ENCODE measurements around the gene SEMA7A.
"Not testable (repeated sequence)": the region's sequence is repeated elsewhere in the genome, so short reads cannot be mapped to it uniquely, and the experiment has no call there.

The SEMA7A gene

GRCh38 chr15:74399511-74400312, 34.0 kb downstream of the SEMA7A start:
- peak; percentile 70 to 77 for DNase-seq (ENCODE audit: low read depth in 2 of 2)

- DNase-seq (ENCODE audit: low read depth in 2 of 2): no peak
Observed at GRCh38 chr15:74399100-74399499, 34.7 kb downstream of the SEMA7A start.

DNA sequence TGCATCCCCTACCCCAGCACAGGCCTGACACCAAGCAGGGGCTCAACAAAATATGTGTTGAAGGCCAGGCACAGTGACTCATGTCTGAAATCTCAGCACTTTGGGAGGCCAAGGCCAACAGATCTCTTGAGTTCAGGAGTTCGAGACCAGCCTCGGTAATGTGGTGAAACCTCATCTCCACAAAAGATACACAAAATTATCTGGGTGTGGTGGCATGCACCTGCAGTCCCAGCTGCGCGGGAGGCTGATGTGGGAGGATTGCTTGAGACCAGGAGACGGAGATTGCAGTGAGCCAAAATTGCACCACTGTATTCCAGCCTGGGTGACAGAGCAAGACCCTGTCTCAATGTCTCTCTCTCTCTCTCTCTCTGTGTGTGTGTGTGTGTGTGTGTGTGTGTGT, 35.6 kb downstream of the SEMA7A start:
- DNase-seq (ENCODE audit: low read depth in 2 of 2): no peak

- DNase-seq (ENCODE audit: low read depth in 2 of 2): no peak
Observed at GRCh38 chr15:74397239-74398068, 36.3 kb downstream of the SEMA7A start.

DNA sequence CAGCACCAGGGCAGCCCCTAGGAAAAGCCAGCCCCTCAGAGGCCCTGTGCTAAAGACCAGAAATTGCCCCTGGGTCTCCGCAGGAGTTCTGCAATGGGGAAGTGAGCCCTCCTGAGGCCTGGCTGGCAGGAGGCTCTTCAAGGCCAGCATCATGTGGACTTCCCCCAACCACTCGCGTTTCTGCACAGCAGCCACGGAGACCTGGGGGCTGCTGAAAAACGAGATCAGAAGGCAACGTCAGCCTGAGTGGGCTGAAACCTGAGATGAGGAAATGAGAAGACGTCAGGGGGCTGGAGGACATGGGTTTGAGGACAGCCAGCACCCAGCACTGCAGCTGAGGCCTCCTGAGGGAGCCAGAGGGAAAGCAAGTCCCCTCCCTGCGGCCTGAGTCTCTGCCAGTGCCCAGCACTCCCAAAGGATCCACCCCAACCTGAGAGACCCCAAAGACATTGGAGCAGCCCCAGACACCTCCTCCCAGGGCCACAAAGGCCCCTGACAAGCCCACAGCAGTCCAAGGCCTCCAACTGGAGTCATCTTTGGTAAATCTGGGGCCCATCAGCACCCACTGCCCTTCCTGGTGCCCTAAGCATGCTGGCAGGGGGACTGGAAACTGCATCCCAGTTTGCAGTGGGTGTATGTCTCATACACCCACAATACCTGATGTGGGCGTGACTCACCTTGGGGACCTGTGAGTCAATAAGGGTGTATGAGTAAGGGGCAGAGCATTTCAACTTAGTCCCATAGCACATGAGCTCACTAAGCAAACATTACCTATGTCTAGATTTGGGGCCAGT, 37.1 kb downstream of the SEMA7A start:
- peak in 1 of 2 donors; percentile 67 for DNase-seq (ENCODE audit: low read depth in 2 of 2)

DNA sequence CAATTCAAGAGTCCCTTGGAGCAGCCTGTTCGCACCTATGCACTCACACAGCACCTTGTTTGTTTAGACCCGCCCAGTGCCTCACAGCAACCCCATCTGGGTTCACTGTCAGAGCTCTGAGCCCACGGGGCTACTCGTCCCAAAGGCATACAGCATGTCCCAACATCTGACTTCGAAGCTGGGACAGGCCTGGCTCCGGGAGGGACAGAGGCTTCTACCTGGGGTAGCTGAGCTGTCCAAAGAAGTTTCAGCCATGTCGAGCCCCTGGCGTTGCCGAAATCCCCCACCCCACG, 37.7 kb downstream of the SEMA7A start:
- DNase-seq (ENCODE audit: low read depth in 2 of 2): no peak

- no peak for DNase-seq (ENCODE audit: low read depth in 2 of 2)
Observed at GRCh38 chr15:74395319-74396145, 38.2 kb downstream of the SEMA7A start.

GRCh38 chr15:74394090-74394846, 39.5 kb downstream of the SEMA7A start:
- no peak for DNase-seq (ENCODE audit: low read depth in 2 of 2)

GRCh38 chr15:74393423-74393822, 40.3 kb downstream of the SEMA7A start:
- DNase-seq (ENCODE audit: low read depth in 2 of 2): no peak

- DNase-seq (ENCODE audit: low read depth in 2 of 2): no peak
Observed at GRCh38 chr15:74392902-74393301, 40.9 kb downstream of the SEMA7A start.

- DNase-seq (ENCODE audit: low read depth in 2 of 2): no peak
Observed at GRCh38 chr15:74392451-74392830, 41.3 kb downstream of the SEMA7A start.

DNA sequence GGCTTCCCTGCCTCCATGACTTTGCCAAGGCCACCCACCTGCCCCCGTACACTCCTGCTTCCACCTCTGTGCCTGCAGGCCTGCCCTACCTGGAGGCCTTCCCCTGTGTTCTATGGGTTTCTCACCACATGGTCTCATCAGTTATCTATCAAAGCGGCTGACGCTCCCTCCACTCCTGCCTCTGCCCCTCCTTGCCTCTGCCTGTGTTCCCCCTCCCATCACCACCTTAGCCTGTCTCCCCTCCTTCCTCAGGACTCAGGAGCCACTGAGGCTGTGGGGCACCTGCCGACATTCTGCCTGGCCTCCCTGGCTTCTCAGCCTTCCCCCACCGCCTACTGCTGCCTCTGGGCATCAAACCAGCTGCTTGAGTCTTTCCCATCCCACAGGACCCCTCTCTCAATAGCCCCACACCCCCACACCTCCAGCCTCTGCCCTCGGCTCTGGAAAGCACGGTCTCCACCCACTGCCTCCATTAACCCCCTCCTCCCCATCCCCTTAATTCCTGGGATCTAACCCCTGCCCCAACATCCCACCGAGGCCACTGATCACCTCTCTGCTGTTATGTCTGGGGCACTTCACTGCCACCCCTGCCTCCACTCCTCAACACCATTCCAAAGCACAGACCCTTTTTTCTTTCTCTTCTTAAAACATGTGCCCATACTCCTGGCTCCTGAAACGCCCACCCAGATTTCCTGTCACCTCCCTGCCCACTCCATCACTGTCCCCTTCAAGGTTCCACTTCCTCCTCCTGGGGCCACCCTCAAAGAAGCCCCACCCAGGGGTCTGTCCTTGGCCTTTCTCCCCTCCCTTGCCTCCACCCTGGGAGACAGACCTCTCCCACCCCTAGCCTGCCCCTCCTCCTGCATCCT, 41.9 kb downstream of the SEMA7A start:
- no peak for DNase-seq (ENCODE audit: low read depth in 2 of 2)

- no peak for DNase-seq (ENCODE audit: low read depth in 2 of 2)
Observed at GRCh38 chr15:74390647-74391288, 43.0 kb downstream of the SEMA7A start.

DNA sequence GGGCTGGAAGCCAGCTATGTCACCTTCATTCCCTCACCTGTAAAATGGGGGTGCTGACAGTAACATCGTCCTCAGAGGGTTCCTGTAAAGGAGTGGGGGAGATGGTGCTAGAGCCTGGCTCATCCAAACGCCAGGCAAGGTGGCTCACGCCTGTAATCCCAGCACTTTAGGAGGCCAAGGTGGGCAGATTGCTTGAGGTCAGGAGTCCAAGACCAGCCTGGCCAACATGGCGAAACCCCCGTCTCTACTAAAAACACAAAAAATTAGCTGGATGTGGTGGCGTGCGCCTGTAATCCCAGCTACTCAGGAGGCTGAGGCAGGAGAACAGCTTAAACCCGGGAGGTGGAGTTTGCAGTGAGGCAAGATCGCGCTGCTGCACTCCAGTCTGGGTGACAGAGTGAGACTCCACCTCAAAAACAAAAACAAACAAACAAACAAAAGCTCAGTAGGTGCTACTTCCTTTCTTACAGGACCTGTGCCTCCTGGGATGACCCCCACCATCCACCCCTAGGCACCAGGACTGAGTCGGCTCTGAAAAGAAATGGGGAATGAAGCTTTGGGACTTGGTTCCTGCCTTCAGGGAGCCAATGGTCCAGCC, 43.6 kb downstream of the SEMA7A start:
- not testable (repeated sequence) for DNase-seq (ENCODE audit: low read depth in 2 of 2)

DNA sequence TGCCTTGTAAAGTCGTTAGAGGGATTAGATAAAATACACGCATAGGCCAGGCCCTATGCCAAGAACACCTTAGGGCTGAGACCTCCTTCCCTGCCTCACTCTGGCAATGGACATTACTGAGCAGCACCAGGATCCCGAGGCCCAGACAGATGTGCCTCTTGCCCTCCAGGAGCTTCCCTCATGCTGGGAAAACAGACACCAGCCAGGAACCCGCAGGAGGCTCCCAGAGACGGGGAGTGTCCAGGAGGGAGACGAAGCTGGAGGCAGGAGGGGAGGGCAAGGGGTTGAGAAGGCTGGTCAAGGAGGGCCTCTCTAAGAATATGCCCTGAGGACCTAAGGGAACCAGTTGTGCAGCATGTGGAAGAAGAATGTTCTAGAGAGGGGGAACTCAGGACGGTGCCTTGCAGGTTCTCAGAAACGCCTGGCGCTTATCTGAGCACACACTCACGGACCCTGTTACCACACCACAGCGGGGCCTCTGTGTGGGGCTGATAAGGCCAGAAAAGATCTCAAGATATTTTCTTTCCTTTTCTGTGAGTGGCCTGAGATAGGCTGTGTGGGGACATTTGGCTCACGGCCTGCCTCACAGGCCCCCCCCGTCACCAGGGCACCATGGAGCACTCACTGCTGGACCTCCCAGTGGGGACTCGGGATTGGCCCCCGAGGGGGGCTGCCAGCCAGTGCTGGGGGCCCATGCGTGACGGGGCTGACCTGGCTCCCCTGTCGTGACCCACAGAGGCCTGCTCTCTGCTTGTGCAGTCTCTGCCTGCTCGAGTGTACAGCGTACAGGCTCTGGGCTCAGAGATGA, 44.3 kb downstream of the SEMA7A start:
- no peak for DNase-seq (ENCODE audit: low read depth in 2 of 2)

- DNase-seq (ENCODE audit: low read depth in 2 of 2): no peak
Observed at GRCh38 chr15:74388363-74388951, 45.3 kb downstream of the SEMA7A start.

GRCh38 chr15:74387621-74388362, 46.0 kb downstream of the SEMA7A start:
- DNase-seq (ENCODE audit: low read depth in 2 of 2): no peak

All from stimulated activated CD8-positive, alpha-beta memory T cell treated with anti-CD3 and anti-CD28 coated beads, Interleukin-15, amount 100 ng/mL, for 48 hours (primary cell).